ENCODE data around the gene ELAC2.

The ELAC2 gene

GRCh38 chr17:12947047-12947446 lies 70.8 kb downstream of the ELAC2 start:
- DNase-seq: no peak

Measured in CD4-positive, alpha-beta T cell treated with Interleukin-10 for 1 hour (primary cell).